ENCODE data around the gene FAM237A. TPM values are rescaled to one million over a fixed set of nuclear protein-coding genes. Genes with fewer than 3 reads are reported as not detected.

Gene FAM237A
- polyA plus RNA-seq, 1 donor from 2014 or later: not detected

GRCh38 chr2:206635015-206635414, 7.3 kb upstream of the FAM237A start:
- Histone ChIP-seq H4K20me1 (ENCODE audit: insufficient read depth) (no peaks in the 10 kb centered on the region), H3K27me3 (ENCODE audit: insufficient read depth, low read depth, low read length) (no peaks in the 10 kb centered on the region), H3K27ac (ENCODE audit: low read length) (no peak overlapping the region), H3K9me3 (ENCODE audit: low read length) (no peaks in the 10 kb centered on the region), H3K36me3 (ENCODE audit: insufficient read depth, low read length) (no peaks in the 10 kb centered on the region), H3K4me3 (ENCODE audit: low read length) (no peak overlapping the region), H3K4me2 (ENCODE audit: low read length) (no peak overlapping the region), H3K9ac (ENCODE audit: low read length) (no peak overlapping the region), H3F3A (ENCODE audit: insufficient read depth, low read length, poor library complexity, severe bottlenecking) (no peaks in the 10 kb centered on the region), H3K9me2 (ENCODE audit: insufficient read depth, low read length) (no peaks in the 10 kb centered on the region), H2AFZ (ENCODE audit: low read depth, low read length) (no peak overlapping the region), H3K79me2 (replicated peaks; ENCODE audit: insufficient read depth, low read length) (no peaks in the 10 kb centered on the region)
- TF ChIP-seq CTCF (IDR thresholded peaks at IDR 0.05; ENCODE audit: poor library complexity, severe bottlenecking) (no peak), POLR2AphosphoS5 (IDR thresholded peaks at IDR 0.05) (no peak), MXI1 (conservative IDR thresholded peaks at IDR 0.05; ENCODE audit: poor library complexity, severe bottlenecking) (no peak), REST (IDR thresholded peaks at IDR 0.05; ENCODE audit: borderline replicate concordance) (no peak), SMC3 (conservative IDR thresholded peaks at IDR 0.05; ENCODE audit: poor library complexity) (no peak), TAF1 (IDR thresholded peaks at IDR 0.05; ENCODE audit: low read depth) (no peak), EZH2 (IDR thresholded peaks at IDR 0.05; ENCODE audit: borderline replicate concordance, insufficient read depth, low read length, poor library complexity, severe bottlenecking) (no peak), RAD21 (conservative IDR thresholded peaks at IDR 0.05) (no peak), EP300 (conservative IDR thresholded peaks at IDR 0.05; ENCODE audit: poor library complexity, severe bottlenecking) (no peak)

GRCh38 chr2:206639636-206640035, 2.7 kb upstream of the FAM237A start:
- H3K79me2 ChIP-seq (replicated peaks; ENCODE audit: insufficient read depth, low read length): no peaks in the 10 kb centered on the region
- H4K20me1 ChIP-seq (ENCODE audit: insufficient read depth): no peaks in the 10 kb centered on the region
- no peak overlapping the region for H3K4me3 ChIP-seq (ENCODE audit: low read length)
- no peaks in the 10 kb centered on the region for H3K36me3 ChIP-seq (ENCODE audit: insufficient read depth, low read length)
- peaks cover 39% of the 10 kb centered on the region for H3K27me3 ChIP-seq (ENCODE audit: insufficient read depth, low read depth, low read length)
- TF ChIP-seq TAF1 (IDR thresholded peaks at IDR 0.05; ENCODE audit: low read depth): no peak
- no peak for TF ChIP-seq CTCF (IDR thresholded peaks at IDR 0.05; ENCODE audit: poor library complexity, severe bottlenecking)
- no peak for TF ChIP-seq POLR2AphosphoS5 (IDR thresholded peaks at IDR 0.05)
- TF ChIP-seq SMC3 (conservative IDR thresholded peaks at IDR 0.05; ENCODE audit: poor library complexity): no peak
- TF ChIP-seq EZH2 (IDR thresholded peaks at IDR 0.05; ENCODE audit: borderline replicate concordance, insufficient read depth, low read length, poor library complexity, severe bottlenecking): no peak
- TF ChIP-seq REST (IDR thresholded peaks at IDR 0.05; ENCODE audit: borderline replicate concordance): no peak
- TF ChIP-seq MXI1 (conservative IDR thresholded peaks at IDR 0.05; ENCODE audit: poor library complexity, severe bottlenecking): no peak
- no peak for TF ChIP-seq EP300 (conservative IDR thresholded peaks at IDR 0.05; ENCODE audit: poor library complexity, severe bottlenecking)
- TF ChIP-seq RAD21 (conservative IDR thresholded peaks at IDR 0.05): no peak
- H3K9me2 ChIP-seq (ENCODE audit: insufficient read depth, low read length): no peaks in the 10 kb centered on the region
- H3K9ac ChIP-seq (ENCODE audit: low read length): no peak overlapping the region
- no peaks in the 10 kb centered on the region for H3F3A ChIP-seq (ENCODE audit: insufficient read depth, low read length, poor library complexity, severe bottlenecking)
- H3K27ac ChIP-seq (ENCODE audit: low read length): no peak overlapping the region
- no peak overlapping the region for H2AFZ ChIP-seq (ENCODE audit: low read depth, low read length)
- no peak overlapping the region for H3K4me2 ChIP-seq (ENCODE audit: low read length)
- H3K9me3 ChIP-seq (ENCODE audit: low read length): no peaks in the 10 kb centered on the region

All from neural cell (in vitro differentiated cells).